Amniotic epithelial cell (primary cell): ENCODE results near the gene COL16A1.

Source experiments
- DNase-seq: peaks from one replicate; pipeline ENCODE4 v3.0.0-alpha.2; 2010; ENCODE audit warnings: low read depth

Gene COL16A1

DNA sequence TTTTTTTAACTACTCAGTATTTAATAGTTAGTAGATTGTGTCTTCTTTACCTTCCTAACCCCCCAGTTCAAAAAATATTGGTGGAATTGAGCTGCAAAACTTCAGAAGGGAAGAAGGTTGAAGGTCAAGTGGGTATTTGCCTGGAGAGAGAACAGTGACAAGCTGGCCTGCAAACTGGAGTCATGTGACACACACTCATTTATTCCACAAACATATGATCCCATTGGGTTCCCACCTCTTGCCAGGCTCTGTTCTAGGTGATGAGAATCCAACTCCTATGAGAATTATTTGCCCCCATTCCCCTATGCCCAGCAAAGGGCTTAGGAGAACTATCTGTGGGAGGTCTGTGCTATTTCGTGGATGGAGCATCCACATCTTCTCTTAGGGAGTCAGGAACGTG lies 55.6 kb downstream of the COL16A1 start:
- DNase-seq: no peak

- DNase-seq: no peak
Observed at GRCh38 chr1:31647106-31647505, 56.7 kb downstream of the COL16A1 start.

GRCh38 chr1:31646259-31646960 lies 57.4 kb downstream of the COL16A1 start:
- no peak for DNase-seq

DNA sequence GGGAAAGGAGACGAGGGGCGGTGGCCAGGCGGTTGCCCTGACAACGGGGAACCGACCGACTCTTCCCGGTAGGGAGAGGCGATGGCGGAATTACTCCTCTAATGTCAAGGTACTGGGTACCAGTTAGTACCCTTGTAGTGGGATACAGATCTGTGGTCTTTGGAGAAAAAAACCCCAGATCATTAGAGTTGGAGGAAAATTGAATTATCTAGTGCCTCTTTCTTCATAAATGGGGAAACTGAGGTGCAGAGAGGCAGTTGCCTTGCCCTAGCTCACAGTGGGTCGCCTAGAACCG lies 58.6 kb downstream of the COL16A1 start:
- DNase-seq: no peak

- DNase-seq: peak; percentile 97
Observed at GRCh38 chr1:31644560-31645273, 59.1 kb downstream of the COL16A1 start, which contains the start of gene PEF1. TSS of gene PEF1 (minus strand) at chr1:31644876. CDS start at chr1:31644864, 12 bp downstream.

GRCh38 chr1:31643976-31644559 lies 59.7 kb downstream of the COL16A1 start:
- DNase-seq: no peak

GRCh38 chr1:31642897-31643296 lies 60.9 kb downstream of the COL16A1 start:
- no peak for DNase-seq

GRCh38 chr1:31642366-31642765 lies 61.5 kb downstream of the COL16A1 start:
- no peak for DNase-seq

GRCh38 chr1:31640964-31641363 lies 62.9 kb downstream of the COL16A1 start:
- no peak for DNase-seq

DNA sequence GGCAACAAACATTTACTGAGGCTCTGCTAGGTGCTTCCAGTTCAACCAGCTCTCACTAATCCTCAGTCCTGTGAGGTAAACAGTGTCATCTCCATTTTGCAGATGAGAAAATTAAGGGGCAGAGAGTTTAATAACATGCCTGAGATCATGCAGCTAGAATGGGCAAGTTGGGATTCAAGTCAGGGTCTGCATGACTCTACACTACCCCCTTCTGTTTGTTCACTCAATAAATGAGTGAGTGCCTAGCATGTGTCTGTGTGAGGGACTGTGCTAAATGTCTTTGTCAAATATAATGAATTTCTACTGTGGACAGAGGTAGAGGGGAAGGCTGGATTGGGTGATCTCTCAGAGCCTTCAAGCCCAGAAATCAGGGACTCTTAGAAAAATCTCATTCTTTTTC lies 63.6 kb downstream of the COL16A1 start:
- DNase-seq: no peak

DNA sequence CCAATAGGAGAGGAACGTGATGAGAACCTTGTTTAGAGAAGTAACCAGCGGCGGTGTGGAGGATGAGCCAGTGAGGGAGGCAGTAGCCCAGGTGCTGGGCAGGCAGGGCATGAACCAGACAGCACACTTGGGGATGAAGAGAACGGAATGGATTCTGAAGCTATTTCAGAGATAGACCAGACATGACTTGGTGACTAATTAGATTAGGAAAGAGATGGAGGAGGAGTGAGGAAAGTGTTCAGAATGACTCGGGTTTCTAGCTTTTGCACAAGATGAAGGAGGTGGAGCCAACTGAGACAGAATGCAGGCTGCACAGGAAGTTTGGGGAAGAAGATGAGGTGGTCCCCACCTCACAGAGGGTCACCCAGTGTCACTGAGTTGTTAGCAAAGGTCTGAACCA lies 64.3 kb downstream of the COL16A1 start:
- peak; percentile 94 for DNase-seq

DNA sequence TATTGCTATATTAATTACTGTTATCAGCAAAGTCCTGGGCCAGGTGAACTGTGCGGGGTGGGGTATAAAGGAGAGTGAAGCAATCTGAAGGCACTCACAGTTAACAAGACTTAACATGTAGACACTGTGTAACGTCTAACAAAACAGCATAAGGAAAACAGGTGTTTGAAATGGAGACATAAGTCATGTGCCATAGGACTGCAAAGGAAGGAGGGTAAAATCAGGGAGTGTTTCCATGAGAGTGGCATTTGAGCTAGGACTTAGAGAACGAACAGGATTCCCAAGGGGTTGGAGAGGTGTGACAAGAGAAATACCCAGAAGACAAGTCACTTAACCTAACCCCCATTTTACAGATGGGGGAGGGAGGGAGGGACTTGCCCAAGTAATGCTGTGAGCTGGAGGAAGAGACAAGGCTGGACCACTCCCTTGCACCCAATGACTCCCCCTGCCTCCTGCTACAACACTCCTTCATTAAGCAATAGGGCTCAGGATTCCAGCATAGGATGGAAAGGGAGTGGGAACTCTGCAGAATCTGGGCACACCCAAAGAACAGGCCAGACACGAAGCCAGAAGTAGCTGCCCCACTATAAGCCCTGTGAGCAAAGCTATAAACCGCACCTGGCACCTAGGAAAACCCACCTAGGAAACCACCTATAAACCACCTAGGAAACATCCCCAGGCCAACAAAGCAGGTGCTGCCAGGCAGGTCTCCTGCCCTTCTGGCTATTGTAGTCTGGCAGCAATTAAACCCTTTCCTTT lies 65.7 kb downstream of the COL16A1 start:
- no peak for DNase-seq

DNA sequence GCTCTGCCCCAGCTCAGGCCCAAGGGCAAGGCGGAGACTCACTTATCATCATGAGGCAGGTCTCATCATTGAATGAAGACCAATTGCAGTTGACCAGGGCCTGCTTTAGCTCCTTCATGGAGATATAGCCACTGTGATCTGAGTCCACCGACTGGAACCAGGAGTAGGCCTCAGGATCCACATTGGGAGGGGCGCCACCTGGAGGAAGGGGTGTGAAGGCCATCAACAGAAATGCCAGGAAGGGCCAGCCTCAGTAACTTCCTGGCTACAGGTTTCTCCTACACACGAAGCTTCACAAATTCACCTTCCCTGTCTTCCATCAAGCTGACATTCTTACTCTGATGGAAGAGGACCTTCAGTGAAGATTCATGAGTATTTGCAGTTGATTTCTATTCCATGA lies 70.7 kb downstream of the COL16A1 start:
- no peak for DNase-seq

GRCh38 chr1:31632649-31633048 lies 71.2 kb downstream of the COL16A1 start:
- no peak for DNase-seq

DNA sequence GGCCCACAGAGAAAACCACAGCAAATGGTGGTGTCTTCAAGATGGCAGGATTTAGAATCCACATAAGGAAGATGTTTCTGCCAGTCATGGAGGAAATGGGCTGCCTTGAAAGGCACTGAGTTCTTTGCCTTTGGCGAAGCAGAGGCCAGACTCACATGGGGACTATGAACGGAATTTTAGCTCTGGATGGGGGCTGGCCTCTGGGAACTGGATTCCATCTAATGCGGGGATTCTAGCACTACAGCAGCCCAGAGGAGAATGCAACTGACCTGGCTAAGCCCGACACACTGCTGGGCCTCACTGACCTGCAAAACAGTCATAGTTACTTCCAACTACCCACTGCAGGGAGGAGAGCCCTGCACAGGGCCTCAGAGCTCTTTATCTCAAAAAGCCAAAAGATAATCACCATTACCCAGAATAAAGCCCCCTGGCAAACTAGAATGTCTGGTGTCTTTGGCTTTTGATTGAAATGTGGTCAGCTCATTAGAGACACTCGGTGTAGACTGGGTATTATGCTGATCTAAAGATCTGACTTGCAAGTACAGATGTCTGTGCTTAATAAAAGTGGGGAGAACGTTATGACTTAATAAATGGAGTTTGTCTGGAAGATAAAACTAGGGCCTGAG lies 74.8 kb downstream of the COL16A1 start:
- DNase-seq: no peak

DNA sequence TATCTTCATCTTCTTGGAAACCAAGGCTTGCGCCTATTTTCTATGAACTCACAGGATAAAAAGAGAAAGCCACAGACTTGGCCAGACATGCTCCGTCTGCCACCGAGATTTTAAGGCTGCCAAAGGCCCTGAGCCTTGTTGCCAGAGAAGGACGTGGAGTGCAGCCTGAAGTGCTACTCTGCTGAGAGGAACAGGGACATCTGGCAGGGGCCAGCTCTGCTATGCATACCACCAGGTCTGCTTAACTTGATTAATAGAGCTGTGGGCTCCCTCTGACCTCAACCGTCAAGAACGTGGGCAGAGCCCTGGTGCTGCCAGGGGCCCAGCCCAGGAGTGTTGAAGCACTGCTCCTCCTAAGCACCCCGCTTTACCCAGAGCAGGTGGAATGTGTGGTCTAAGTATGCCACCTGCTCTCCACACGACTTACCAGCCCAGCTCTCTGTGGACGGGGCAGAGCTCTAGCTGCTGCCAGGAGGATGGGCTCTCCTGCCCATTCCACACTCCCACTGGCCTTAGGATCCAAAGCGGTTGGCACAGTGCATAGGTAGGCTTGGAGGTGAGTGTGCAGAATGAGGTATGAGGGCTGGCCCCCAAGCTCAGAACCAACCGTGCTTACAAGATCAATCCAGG lies 75.8 kb downstream of the COL16A1 start:
- DNase-seq: peak; percentile 44

DNA sequence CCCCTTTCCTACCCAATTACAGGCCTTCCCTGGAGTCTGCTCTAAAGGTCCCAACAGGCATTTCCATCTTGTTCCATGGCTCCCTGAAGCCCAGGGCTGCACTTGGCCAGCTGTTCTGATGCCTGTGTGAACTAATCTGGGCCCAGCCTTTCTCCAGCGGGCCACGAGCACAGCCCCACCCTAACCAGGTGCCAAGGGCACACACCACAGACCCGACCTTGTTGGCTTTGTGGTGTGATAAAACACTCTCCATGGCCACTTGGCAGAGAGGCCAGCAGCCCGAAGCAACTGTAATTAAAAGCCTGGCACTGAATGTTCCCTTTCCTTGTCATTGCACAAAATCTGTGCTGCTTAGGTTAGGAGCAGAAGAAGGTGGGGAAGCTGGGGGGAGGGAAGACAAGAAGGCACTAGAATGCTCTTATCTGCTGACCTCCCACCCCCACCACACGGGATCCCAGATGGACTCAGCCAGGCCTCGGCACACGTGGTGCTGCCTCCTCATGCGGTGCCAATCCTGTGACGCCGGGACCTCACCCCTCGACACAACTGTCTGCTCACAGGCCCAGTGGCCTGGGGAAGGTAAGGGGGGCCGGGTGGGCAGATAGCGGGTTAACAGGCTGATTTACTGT lies 76.4 kb downstream of the COL16A1 start:
- DNase-seq: peak; percentile 48

- DNase-seq: no peak
Observed at GRCh38 chr1:31626223-31627207, 77.3 kb downstream of the COL16A1 start.

- peak; percentile 52 for DNase-seq
Observed at GRCh38 chr1:31625561-31626222, 78.1 kb downstream of the COL16A1 start.
